Stimulated activated CD8-positive, alpha-beta memory T cell treated with anti-CD3 and anti-CD28 coated beads, Interleukin-7, amount 100 ng/mL, for 24 hours (primary cell): ENCODE results near the gene DMBX1.

Experiments
- DNase-seq: peaks from one replicate; pipeline ENCODE4 v3.0.0-alpha.2; 2020; ENCODE audit warnings: low read depth

The DMBX1 gene

DNA sequence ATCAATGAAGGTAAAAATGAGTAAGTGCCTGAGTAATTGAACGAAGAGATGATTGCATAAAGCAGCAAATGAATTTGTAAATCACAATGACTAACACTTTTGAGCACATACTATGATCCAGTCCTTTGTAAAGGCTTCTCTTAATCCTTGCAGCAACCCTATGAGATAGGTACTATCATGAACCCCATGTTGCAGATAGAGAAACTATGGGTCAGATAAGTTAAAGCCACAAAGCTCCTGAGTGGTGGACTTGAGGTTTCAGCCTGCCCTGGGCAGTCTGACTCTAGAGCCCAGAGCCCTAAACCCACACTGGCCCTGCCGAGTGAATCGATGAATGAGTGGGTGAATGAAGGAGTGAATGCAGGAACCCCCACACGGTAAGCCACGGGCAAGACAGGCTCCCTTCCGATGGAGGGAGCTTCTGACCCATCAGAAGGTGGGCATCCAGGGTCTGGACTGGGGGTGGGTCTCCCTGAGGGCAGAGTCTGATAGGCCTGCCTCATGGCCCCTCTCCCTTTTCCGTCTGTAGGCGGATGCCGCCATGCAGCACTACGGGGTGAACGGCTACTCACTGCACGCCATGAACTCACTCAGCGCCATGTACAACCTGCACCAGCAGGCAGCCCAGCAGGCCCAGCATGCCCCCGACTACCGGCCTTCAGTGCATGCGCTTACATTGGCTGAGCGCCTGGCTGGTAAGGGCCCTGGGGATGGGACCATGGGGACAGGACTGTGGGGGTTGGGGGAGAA, 17.0 kb downstream of the DMBX1 start:
- DNase-seq = no peak

DNA sequence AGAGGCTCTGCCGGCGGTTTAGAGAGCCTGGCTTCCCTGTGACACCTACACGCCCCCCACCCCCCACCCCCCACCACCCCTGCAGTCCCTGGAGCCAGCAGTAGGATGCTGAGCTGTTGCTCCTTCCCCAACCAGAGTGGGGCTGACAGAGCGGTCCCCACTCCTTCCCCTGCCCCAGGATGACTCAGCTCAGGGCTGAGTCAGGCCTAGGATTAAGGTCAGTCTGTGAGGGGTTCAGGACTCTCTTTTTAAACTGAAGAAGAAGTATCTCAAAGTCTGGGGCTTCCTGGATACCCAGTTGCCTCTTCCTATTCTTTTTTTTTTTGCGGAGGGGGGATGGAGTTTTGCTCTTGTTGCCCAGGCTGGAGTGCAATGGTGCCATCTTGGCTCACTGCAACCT, 19.1 kb downstream of the DMBX1 start:
- DNase-seq = no peak

DNA sequence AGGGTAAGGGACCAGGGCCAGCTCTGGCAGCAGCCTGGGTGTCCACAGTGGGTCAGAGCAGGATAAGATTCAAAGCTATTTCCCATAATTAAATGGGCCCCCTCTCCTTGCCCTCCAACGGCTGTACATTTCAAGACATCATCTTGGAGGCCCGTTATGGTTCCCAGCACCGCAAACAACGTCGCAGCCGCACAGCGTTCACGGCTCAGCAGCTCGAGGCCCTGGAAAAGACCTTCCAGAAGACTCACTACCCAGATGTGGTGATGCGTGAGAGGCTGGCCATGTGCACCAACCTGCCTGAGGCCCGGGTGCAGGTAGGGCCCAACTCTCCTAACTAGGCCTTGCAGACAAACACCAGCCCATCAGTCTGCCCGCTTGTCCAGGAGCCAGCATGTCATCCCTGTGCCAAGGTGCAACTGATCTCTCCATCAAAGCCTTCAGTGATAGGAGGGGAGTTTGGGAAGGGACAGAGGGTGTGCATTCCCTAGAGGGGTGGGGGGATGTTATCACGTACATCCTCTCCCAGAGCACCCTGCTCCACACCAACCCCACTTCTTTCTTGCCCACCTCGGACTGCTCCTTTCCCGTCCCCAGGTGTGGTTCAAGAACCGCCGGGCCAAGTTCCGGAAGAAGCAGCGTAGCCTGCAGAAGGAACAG, 20.8 kb downstream of the DMBX1 start:
- no peak for DNase-seq

DNA sequence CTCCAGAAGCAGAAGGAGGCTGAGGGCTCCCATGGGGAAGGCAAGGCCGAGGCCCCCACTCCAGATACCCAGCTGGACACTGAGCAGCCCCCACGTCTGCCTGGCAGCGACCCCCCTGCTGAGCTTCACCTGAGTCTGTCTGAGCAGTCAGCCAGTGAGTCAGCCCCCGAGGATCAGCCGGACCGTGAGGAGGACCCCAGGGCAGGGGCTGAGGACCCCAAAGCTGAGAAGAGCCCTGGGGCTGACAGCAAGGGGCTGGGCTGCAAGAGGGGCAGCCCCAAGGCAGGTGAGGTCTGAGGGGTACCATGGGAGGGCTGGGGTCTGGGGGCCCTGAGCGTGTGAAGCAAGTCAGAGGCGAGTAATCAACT, 21.3 kb downstream of the DMBX1 start:
- DNase-seq = no peak

DNA sequence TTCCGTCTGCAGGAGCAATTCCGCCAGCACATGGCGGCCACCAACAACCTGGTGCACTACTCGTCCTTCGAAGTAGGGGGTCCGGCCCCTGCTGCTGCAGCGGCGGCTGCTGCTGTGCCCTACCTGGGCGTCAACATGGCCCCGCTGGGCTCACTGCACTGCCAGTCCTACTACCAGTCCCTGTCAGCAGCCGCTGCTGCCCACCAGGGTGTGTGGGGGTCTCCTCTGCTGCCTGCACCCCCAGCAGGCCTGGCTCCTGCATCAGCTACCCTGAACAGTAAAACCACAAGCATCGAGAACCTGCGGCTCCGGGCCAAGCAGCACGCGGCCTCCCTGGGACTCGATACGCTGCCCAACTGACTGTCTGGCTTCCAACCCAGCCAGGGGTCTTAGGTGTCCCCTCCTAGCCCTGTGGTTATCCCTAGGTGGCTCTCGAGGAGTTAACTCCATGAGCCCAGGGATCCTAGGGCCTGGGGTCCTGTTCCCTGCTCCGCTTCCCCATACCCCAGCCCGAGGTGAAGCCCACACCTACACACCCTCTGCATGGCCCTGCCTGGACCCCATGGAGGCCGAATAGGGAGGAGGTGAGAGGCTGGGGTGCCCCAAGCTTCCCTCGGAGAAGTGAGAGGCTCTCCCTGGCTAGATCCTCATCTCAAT, 22.6 kb downstream of the DMBX1 start:
- no peak for DNase-seq

DNA sequence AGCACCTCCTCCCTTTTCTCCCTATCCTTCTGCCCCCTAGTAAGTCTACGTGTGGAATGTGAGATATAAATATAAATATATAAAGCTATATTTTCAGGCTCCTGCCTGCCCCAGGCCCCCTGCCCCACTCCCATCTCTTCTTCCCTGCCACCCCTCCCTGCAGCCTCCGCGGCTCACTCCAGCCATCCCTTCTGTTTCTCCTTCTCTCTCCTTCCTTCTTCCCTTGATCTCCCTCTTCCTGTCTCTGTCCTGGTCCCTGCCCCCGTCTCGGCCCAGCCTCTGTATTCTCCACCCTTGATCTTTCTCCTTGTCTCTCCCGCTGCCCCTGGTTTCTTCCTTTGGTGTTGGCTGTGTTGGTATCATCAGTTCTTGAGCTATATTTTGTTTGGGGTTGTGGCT, 23.2 kb downstream of the DMBX1 start:
- DNase-seq = no peak

DNA sequence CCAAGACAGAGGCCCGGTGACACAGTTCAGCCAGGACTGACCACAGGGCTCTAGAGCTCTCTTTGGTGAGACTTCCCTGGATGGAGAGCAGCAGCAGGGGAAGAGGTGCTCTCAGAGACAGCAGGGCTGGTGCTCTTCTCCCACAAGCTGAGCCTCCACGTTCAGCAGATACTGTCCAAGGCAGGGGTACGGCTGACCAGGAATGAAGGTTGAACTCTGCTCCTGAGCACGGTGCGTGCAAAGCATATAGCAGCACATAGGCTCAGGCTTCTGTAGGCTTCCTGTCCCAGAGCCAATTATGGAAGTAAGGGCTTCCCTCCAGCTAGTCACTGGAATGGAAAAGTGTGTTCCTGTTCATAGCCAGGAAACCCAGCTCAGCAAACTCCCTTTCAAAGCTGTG, 23.9 kb downstream of the DMBX1 start:
- no peak for DNase-seq

DNA sequence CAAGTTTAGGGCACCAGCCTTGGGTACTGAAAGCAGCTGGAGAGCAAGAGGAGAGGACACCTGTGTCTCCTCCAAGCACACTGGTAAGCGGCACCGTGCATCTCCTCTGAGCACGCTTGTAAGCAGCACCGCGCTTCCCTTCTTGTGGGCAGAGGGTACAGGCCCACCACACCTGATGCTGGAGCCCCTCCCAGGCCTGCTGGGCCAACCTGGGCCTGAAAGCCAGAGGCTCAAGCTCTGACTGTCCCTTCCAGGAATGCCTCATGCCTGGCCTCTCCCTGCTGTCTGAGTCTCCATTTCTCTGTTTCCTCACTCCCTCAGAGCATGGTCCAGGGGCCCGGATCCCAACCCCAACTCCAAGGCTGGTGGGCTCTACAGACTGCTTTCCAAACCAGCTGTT, 25.9 kb downstream of the DMBX1 start:
- DNase-seq = no peak

DNA sequence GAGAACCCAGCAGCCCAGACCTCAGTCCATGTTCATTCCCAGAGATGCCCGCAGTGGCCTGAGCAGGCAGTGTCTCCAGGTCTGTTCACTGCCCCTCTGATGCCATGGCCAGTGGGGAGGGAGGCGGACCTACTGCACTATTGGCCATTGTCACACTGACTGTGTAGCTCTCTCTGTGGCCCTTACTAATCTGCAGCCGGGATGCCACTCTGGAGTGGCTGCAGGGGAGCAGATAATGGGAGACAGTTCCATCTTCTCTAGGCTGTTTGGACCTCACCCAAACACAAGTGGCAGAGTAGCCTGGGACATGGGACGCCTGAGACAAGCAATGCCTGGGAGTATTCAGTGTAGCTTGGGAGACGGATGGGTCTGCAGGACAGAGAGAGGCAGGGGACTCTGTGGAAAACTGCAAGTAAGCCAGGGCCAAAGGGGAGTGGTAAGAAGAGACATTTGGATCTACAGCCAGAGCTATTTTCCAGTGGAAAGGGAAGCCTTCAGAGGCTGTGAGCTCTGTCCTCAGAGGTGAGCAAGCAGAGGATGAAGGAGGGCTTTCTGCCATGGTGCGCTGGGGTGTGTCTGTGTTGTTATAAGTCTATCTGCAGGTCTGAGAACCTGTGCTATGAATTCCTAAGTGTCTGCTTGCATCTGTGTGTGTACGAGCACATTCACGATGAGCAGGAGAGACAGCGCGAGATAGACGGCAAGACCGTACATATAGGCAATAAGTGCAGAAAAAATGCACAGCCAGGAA, 26.7 kb downstream of the DMBX1 start:
- DNase-seq = no peak

DNA sequence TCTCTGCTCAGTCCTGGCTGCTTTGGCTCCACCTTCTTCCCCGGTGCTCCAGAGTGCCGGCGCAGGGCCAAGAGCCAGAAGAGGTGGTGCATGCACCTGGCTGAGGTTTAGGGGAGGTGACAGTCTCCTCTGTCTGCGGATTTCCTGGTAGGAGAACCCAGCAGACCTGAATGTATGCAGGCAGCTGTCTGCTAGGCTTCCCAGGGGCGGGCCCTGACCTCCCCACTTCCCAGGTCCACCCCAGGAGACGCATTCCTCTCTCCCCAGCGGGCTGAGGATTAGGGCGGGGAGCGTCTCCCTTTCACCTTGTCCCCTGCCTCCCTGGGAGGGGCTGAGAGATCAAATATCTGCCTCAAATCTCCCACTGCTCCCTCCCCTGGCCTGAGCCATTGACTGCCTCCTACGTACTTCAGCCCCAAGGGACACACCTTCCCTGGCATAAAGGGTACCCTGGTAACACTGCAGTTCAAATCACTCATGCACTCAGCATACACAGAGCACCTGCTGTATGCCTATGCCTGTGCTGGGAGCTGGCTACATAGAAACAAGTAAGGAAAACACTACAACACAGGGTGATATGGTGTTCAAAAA, 27.5 kb downstream of the DMBX1 start:
- no peak for DNase-seq

DNA sequence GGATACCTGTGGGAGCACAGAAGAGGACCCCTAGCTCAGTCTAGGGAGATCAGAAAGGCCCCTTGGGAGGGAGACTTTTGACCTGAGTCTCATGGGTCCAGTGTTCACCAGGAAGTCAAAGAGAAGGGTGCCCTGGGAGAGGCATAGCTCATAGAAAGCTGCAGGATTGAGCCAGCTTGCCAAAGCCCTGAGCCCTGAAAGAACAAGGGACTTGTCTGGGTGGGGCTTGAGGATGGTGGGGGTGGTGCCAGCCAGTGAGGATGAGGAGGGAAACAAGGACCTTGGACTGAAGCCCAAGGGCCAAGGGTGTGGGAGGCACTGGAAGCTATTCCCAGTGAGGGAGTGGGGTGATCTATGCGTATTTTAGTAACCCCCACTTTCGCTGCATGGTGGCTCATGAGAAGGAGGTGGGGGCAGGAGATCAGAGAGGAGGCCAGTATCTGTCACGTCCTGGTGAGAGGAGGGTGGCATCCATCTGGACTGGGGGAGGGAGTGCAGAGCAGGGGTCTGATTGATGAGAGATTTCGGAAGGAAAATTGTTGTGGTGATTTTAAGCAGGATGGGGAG, 28.4 kb downstream of the DMBX1 start:
- DNase-seq = no peak

DNA sequence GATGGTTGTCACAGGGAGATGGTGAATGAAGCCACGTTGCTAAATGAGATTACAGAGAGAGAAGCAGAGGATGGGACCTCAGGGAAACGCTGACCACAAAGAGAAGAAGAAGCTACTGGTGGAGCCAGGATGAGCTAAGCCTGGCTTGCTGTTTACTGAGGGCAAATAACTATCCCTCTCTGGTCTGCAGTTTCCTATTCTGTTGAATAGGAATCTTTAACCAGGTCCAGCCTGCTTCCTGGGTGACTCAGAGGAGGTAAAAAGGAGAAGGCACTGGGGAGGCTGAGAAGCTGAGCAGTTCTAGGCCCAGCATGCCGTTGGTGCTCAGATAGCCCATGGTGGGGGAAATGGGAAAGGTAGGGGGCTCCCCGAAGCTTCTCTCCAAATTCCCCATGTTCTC, 29.6 kb downstream of the DMBX1 start:
- DNase-seq = no peak

DNA sequence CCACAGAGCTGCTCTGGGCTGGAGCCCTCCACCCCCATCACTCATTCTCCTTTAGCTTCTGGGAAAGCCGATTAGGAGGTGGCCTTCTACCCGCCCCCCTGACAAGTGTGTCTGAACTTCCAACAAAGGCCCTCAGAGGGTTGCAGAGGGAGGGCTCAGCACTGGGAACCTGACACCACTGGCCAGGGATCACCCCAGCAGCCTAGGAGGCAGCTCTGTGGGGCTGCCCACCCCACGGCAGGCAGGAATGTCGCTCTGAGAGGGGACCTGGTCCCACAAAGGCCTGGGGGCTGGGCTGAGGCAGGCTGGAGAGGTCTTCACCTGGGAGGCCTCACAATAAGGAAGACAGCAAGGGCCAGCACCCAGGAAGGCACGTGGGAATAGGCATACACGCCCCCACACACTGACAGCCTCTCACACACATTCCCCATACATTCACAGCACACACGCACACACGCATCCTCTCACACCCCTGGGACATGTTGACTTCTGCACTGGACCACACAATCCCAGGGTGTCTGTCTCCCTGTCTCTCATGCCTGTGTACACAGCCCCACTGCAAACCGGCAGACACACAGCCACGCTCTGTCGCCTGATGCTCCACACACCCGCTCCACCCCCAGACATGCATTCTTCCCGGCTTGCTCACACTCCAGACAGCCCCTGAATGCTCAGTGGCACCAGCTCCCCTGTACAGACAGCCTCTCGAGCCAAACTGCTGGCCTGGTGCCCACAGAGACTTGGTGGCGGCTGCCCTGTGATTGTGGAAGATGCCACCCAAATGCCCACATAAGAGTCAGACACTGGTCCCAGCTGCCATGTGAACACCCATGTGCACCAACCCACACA, 30.7 kb downstream of the DMBX1 start:
- no peak for DNase-seq

DNA sequence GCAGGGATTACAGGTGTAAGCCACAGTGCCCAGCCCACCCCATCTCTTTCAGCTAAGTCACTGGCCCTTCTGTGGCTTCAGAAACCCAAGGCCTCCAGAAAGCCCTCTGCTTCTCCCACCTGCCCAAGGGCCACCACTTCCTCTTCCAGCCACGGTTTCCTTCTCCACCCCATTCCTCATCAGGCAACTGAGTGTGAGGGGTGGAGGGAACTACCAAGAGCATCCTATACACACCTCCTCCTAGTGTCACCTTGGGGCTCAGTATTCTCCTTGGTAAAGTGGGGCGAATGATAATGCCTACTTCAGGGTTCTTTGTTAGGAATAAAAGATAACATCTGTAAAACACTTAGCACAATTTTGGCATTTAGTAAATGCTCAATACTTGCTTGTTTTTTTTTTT, 31.8 kb downstream of the DMBX1 start:
- DNase-seq = no peak

DNA sequence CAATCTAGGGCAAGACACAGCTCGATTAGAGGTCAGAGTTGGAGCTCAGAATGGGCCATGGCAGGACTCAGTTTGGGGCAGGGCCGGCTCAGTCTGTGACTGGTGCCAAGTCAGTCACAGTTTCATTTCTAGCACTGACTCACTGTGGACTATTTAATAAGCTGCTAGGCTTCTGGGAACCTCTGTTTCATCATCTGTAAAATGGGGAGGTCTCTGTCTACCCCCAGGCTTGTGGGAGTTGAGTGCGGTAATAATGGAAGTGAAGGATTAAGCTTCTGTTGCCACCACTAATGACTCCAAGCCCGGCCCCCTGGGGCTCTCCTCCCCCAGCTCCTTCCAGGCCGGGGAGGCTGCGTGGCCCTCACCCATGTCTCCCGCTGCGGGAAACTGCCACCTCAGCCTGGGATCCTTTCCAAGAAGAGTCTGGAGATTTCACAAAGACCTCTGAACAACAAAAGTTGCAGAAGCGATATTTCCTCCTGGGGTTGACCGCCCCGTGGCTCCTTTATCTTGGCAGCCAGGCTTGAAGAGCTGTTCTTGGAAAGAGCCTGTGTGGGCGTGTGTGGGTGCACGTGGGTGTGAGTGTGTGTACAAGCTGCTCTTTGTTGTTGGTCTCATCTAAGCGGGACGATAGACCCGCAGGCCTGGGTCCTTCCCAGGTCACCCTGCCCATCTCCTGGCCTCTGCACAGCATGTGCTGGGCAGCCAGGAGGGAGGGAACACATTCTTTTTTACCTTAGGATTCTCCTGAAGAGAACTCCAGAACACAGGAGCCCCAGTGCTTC, 32.7 kb downstream of the DMBX1 start:
- no peak for DNase-seq

DNA sequence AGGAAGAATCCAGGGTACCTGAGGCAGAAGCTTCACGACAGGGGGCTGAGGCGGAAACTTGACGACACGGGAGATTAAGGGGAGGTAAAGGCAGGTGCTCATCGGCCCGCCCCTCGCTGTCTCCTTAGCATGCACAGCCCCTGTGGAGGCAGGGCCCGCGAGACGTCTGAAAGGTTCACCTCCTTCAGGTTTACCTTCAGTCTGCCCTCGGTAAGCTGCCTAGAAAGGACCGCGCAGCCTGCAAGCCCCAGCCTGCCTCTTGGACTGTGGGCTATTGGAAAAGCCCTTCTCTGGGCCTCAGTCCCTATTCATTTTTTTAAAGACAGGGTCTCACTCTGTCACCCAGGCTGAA, 33.3 kb downstream of the DMBX1 start:
- no peak for DNase-seq

DNA sequence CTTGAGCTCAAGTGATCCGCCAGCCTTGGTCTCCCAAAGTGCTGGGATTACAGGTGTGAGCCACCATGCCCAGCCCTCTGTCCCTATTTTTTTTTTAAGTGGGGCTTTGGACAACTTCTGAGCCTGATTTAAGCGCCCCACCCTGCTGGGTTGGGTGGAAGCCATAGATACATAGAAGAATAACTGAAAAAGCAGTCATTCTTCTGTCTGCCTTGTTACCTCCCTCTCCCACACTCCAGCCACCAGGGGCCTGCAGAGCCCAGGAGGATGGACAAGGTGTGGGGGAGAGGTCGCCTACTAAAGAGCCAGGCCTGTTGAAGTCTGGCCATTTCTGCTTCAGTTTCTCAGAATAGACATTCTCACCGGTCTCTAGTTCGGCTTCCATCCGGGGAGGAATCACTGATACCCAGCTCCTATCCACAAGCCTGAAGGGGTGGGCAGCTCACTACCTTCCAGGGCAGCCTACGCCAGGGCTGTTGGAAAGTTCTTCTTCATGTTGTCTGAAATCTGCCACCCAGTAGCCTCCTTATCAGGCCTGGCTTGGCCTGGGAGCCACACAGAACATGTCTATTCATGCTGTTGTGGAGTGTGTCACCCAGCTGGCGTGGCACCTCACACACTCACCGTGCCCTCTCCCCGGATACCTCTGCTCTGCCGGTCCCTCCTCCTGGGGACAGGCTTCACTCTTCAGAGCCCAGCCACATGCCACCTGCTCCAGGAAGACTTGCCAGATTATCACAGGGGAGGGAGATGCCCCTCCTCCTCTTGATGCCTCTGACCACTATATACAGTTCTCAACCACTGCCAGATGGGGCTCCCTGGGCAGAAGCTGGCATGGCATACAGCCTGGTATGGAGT, 34.1 kb downstream of the DMBX1 start:
- DNase-seq = no peak

DNA sequence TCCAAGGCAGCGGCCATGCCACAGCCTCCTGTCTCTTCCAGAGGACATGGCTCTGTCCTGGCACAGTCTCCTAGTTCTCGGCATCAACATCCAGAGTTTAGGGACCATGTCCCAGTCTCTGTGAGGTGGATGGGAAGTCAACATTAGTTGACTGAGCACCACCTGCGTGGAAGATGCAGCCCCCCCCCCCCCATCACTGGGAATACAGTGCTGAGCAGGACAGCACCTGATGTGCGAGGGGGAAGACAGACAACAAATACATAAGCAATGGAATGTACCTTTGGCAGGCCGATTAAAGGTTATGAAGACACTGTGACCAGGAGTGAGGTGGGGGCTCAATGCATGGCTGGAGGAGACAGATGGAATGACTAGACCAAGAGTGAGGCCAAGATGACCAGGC, 35.2 kb downstream of the DMBX1 start:
- DNase-seq = no peak

DNA sequence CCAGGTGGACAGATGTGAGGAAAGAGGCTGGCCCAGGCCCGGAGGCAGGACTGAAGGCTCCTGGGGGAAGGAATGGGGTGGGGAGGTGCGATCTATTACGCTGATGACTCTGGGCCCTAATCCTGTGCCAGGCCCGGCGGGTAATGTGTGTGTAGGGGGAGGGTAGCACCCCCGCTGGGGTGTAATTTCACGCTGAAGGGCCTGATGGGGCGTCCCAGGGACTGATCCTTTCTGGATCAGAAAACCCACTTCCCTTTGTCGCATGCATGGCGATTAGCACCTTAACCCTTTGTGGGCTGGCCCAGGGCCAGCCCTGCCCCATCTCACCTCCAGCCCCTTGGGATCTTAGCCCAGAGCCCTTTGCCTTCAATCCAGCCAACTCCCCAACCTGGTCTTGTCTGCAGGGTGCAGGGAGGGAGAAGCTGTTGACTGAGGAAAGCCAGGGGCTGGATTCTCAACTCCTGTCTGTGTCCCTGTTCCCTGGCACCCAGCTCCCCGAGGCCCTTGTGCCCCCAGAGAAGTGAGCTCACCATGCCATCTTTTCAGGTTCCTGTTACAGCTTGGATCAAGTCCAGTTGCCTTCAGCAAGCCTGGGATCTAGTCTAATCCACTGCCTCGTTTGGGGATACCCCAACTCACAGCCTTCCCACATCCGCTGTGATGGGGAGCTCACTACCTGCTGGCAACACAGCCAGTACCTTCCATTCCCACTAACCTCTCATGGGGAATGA, 35.8 kb downstream of the DMBX1 start:
- no peak for DNase-seq
